Neural cell (in vitro differentiated cells): Measurements from ENCODE around the gene CHAF1B.

Experiments used
- EP300 ChIP-seq: fragments of 450-650 bp; conservative IDR thresholded peaks from 2 replicates; pipeline ENCODE4 v1.6.1; 2014; ENCODE audit warnings: antibody characterized with exemption, mild to moderate bottlenecking, moderate library complexity; ENCODE audit not compliant: poor library complexity, severe bottlenecking
- EZH2 ChIP-seq: fragments of 200-600, 300-800 bp; shearing (Covaris generic), sonication (generic); IDR thresholded peaks from 2 replicates; pipeline ENCODE4 v1.6.1; 2014; ENCODE audit warnings: antibody characterized with exemption, low read length, borderline replicate concordance, mild to moderate bottlenecking; ENCODE audit not compliant: insufficient read depth, poor library complexity, severe bottlenecking
- POLR2AphosphoS5 ChIP-seq: IDR thresholded peaks from 2 replicates; pipeline ENCODE4 v1.6.1; 2012
- REST ChIP-seq: IDR thresholded peaks from 2 replicates; pipeline ENCODE4 v1.6.1; 2012; ENCODE audit warnings: borderline replicate concordance
- SMC3 ChIP-seq: fragments of 450-650 bp; conservative IDR thresholded peaks from 2 replicates; pipeline ENCODE4 v1.6.1; 2014; ENCODE audit warnings: antibody characterized with exemption, mild to moderate bottlenecking, moderate library complexity; ENCODE audit not compliant: poor library complexity
- TAF1 ChIP-seq: IDR thresholded peaks from 2 replicates; pipeline ENCODE4 v1.6.1; 2012; ENCODE audit warnings: low read depth
- TF ChIP-seq, protein P1 (sequence below): fragments of 450-650 bp; IDR thresholded peaks from 2 replicates; pipeline ENCODE4 v1.5.1; 2014; ENCODE audit warnings: antibody characterized with exemption, mild to moderate bottlenecking, moderate library complexity; ENCODE audit not compliant: poor library complexity, severe bottlenecking

GRCh38 chr21:36434144-36434543 is 49.0 kb downstream of the CHAF1B start:
- TF ChIP-seq EP300 (no peak), TAF1 (no peak), SMC3 (no peak), REST (no peak), EZH2 (no peak), POLR2AphosphoS5 (no peak)
- TF ChIP-seq, protein P1, sequence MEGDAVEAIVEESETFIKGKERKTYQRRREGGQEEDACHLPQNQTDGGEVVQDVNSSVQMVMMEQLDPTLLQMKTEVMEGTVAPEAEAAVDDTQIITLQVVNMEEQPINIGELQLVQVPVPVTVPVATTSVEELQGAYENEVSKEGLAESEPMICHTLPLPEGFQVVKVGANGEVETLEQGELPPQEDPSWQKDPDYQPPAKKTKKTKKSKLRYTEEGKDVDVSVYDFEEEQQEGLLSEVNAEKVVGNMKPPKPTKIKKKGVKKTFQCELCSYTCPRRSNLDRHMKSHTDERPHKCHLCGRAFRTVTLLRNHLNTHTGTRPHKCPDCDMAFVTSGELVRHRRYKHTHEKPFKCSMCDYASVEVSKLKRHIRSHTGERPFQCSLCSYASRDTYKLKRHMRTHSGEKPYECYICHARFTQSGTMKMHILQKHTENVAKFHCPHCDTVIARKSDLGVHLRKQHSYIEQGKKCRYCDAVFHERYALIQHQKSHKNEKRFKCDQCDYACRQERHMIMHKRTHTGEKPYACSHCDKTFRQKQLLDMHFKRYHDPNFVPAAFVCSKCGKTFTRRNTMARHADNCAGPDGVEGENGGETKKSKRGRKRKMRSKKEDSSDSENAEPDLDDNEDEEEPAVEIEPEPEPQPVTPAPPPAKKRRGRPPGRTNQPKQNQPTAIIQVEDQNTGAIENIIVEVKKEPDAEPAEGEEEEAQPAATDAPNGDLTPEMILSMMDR, result no peak
